Measurements from ENCODE around the gene GP1BA. TPM values are rescaled to one million over a fixed set of nuclear protein-coding genes. Genes with fewer than 3 reads are reported as not detected.

GP1BA gene
- total RNA-seq, 2 donors from 2014 or later: not detected

DNA sequence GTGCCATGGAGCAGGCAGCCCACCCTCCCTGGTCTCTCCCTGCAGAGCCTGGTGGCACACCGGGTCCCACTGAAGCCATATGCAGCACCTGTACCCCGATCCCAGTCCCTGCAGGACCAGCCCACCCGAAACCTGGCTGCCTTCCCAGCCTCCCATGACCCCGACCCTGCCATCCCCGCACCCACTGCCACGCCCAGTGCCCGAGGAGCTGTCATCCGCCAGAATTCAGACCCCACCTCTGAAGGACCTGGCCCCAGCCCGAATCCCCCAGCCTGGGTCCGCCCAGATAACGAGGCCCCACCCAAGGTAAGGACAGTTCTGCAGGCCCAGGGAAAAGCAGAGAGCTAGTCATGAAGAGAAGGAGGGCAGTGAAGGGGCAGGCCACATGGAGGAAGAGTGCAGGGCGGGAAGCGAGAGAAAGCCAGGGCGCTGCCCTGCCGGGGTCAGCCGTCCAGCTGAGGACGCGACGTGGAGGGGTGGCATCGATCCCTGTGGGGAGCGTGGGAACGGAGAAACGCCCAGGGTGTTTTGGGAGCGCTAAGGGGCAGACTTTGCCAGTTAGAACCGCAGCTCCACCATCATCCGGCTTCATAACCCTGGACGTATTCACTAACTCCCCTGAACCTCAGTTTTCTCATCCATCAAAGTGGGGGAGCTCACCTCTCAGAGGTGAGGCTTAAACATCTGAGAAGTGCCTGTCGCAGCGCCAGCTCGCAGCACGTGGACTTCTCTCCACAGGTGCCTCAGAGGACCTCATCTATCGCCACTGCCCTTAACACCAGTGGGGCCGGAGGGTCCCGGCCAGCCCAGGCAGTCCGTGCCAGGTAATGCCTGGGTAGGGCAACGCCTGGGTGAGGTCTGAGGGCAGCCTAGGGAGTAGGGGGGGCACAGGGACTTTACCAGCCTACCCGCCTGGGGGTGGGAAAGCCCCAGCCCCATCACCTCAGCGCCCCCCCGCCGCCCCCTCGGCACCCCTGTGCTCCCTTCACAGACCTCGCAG lies 40.4 kb upstream of the GP1BA start:
- intact Hi-C loops (cut with DNase I): no loop called here
- Histone ChIP-seq H3K9me3 (no peaks in the 10 kb centered on the region), H3K27me3 (replicated peaks; ENCODE audit: insufficient read depth) (no peaks in the 10 kb centered on the region), H3K36me3 (peaks cover 12 to 44% of the 10 kb centered on the region in 2 donors), H3K4me1 (replicated peaks) (no peaks in the 10 kb centered on the region), H3K4me3 (no peak overlapping the region), H3K27ac (no peak overlapping the region)
- 90% methylated on average over 36 of the region's 42 CpGs for WGBS
- DNase-seq (ENCODE audit: low spot score): no peak
- no peak for TF ChIP-seq POLR2AphosphoS5 (IDR thresholded peaks at IDR 0.05)
- no peak for TF ChIP-seq POLR2A (IDR thresholded peaks at IDR 0.05)
- TF ChIP-seq, protein P1, sequence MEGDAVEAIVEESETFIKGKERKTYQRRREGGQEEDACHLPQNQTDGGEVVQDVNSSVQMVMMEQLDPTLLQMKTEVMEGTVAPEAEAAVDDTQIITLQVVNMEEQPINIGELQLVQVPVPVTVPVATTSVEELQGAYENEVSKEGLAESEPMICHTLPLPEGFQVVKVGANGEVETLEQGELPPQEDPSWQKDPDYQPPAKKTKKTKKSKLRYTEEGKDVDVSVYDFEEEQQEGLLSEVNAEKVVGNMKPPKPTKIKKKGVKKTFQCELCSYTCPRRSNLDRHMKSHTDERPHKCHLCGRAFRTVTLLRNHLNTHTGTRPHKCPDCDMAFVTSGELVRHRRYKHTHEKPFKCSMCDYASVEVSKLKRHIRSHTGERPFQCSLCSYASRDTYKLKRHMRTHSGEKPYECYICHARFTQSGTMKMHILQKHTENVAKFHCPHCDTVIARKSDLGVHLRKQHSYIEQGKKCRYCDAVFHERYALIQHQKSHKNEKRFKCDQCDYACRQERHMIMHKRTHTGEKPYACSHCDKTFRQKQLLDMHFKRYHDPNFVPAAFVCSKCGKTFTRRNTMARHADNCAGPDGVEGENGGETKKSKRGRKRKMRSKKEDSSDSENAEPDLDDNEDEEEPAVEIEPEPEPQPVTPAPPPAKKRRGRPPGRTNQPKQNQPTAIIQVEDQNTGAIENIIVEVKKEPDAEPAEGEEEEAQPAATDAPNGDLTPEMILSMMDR (IDR thresholded peaks at IDR 0.05): no peak

DNA sequence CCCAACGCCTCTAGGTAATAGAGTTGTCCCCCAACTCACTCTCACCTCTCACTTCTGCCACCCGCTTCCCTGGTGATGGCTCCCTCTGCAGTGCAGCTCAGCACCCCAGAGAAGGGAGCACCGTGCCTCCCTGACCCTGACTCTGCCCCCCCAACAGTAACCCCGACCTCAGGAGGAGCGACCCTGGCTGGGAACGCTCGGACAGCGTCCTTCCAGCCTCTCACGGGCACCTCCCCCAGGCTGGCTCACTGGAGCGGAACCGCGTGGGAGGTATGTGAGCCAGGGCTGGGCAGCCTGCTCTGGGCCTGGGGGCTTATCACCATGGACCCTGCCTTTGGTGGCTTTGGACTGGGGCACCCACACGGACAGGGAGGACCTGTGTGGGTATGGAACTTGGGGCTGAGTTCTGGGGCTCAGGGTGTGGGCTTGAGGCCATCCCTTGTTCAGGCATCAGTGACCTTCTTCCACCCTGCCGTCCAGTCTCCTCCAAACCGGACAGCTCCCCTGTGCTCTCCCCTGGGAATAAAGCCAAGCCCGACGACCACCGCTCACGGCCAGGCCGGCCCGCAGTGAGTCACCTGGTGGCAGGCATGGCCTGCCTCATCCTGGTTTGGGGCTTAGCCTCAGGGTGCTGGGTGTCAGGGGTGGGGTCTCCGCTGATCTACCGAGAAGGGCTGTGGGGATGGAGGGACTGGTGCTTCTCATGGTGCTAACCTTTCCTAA lies 39.4 kb upstream of the GP1BA start:
- Histone ChIP-seq H3K27ac (no peak overlapping the region), H3K36me3 (peaks cover 9 to 38% of the 10 kb centered on the region in 2 donors), H3K9me3 (no peaks in the 10 kb centered on the region), H3K4me1 (replicated peaks) (no peaks in the 10 kb centered on the region), H3K27me3 (replicated peaks; ENCODE audit: insufficient read depth) (no peaks in the 10 kb centered on the region), H3K4me3 (no peak overlapping the region)
- no peak for DNase-seq (ENCODE audit: low spot score)
- TF ChIP-seq, protein P1 (IDR thresholded peaks at IDR 0.05): no peak
- TF ChIP-seq POLR2AphosphoS5 (IDR thresholded peaks at IDR 0.05): no peak
- no peak for TF ChIP-seq POLR2A (IDR thresholded peaks at IDR 0.05)
- WGBS: 78% methylated on average over 22 of the region's 23 CpGs
- intact Hi-C loops (cut with DNase I): no loop called here

DNA sequence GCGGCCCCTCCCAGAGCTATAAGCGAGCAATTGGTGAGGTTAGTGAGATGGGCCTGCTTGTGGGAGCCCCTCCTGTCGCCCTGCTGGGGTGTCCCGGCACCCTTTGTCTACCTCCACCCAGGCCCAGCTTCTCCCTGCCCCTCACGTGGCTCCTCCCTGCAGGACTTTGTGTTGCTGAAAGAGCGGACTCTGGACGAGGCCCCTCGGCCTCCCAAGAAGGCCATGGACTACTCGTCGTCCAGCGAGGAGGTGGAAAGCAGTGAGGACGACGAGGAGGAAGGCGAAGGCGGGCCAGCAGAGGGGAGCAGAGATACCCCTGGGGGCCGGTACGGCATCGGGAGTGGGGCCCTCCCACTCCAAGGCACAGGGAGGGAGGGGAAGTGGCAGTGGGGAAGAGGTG lies 38.8 kb upstream of the GP1BA start:
- no peaks in the 10 kb centered on the region for H3K27me3 ChIP-seq (replicated peaks; ENCODE audit: insufficient read depth)
- TF ChIP-seq, protein P1 (IDR thresholded peaks at IDR 0.05): no peak
- no peak for TF ChIP-seq POLR2AphosphoS5 (IDR thresholded peaks at IDR 0.05)
- no peak for TF ChIP-seq POLR2A (IDR thresholded peaks at IDR 0.05)
- H3K36me3 ChIP-seq: peaks cover 9 to 38% of the 10 kb centered on the region in 2 donors
- no peaks in the 10 kb centered on the region for H3K4me1 ChIP-seq (replicated peaks)
- no peak for DNase-seq (ENCODE audit: low spot score)
- H3K27ac ChIP-seq: no peak overlapping the region
- 81% methylated on average over 18 of the region's 18 CpGs for WGBS
- H3K9me3 ChIP-seq: no peaks in the 10 kb centered on the region
- no peak overlapping the region for H3K4me3 ChIP-seq
- intact Hi-C loops (cut with DNase I): no loop called here

DNA sequence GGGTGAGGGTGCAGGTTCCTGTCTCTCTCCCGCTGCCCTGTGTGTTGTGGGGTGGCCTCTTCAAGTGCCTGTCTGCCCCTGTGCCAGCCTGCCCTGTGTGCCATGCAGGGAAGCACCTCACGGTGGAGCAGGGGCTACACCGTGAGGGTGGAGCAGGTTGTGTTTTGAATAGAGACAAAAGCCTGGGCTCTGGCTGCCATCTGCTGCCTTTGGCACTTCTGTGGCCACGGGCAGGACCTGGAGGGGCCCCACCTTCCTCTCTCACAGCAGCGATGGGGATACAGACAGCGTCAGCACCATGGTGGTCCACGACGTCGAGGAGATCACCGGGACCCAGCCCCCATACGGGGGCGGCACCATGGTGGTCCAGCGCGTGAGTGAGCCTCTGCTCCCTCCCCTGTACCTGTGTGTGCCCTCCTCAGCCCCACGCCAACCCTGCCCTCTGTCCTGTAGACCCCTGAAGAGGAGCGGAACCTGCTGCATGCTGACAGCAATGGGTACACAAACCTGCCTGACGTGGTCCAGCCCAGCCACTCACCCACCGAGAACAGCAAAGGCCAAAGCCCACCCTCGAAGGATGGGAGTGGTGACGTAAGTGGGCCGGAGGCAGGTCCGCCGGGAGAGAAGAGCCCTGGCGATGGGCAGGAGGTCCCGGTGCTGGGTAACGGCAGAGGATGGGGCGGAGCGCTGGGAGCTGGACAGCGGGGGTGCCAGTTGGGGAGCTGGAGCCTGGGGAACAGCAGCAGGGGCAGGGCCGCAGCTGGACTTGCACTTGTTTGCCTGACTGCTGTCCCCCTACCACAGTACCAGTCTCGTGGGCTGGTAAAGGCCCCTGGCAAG lies 38.1 kb upstream of the GP1BA start:
- Histone ChIP-seq H3K27ac (no peak overlapping the region), H3K4me3 (no peak overlapping the region), H3K36me3 (peaks cover 9 to 38% of the 10 kb centered on the region in 2 donors), H3K4me1 (replicated peaks) (no peaks in the 10 kb centered on the region), H3K27me3 (replicated peaks; ENCODE audit: insufficient read depth) (no peaks in the 10 kb centered on the region), H3K9me3 (no peaks in the 10 kb centered on the region)
- no peak for DNase-seq (ENCODE audit: low spot score)
- intact Hi-C loops (cut with DNase I): no loop called here
- TF ChIP-seq POLR2AphosphoS5 (IDR thresholded peaks at IDR 0.05) (no peak), POLR2A (IDR thresholded peaks at IDR 0.05) (no peak)
- TF ChIP-seq, protein P1 (IDR thresholded peaks at IDR 0.05): no peak
- WGBS: 83% methylated on average over 31 of the region's 31 CpGs

All from prostate gland (tissue), 2 donors.